ENCODE results near the gene CSNK1G2.

Gene CSNK1G2

GRCh38 chr19:1984357-1984756 lies 43.4 kb downstream of the CSNK1G2 start (continued):
- TF ChIP-seq ESRRG (CRISPR knock-in tag; IDR thresholded peaks at IDR 0.05): no peak

DNA sequence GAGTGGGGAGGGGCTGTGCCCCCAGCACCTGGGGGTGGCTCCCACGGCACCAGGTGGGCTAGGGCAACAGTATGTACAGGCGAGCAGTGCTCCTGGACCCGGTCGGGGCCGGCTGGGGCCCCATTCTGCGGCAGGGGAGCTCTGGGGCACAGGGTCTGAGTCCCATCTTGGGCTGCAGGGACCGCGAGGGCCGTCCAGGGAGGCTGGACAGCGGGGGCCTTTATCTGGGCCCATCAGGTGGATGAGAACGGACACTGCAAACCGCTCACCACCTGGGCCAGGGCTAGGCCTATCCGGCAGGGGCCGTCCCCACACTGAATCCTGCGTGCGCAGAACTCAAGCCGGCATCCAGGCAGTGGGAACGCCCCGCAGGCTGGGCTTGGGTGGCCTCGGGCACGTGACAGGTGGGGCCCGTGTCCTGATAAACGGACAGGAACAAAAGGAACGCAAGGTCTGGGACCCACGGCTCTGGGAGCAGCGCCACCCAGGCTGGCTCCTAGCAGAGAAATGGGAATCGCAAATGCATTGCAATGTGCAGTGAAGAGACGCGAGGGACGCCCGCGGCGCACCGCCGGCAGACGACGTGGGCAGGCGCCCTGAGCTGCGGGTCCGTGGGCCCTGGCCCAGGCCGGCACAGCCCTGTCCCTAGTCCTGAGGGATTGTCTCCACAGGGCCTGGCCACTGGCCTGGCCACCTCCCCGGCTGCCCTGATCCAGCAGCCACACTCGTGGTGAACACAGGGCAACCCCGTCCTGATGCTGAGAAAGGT lies 44.8 kb downstream of the CSNK1G2 start:
- peak; percentile 5; the same call in 2 of the 3 replicates for ATAC-seq

DNA sequence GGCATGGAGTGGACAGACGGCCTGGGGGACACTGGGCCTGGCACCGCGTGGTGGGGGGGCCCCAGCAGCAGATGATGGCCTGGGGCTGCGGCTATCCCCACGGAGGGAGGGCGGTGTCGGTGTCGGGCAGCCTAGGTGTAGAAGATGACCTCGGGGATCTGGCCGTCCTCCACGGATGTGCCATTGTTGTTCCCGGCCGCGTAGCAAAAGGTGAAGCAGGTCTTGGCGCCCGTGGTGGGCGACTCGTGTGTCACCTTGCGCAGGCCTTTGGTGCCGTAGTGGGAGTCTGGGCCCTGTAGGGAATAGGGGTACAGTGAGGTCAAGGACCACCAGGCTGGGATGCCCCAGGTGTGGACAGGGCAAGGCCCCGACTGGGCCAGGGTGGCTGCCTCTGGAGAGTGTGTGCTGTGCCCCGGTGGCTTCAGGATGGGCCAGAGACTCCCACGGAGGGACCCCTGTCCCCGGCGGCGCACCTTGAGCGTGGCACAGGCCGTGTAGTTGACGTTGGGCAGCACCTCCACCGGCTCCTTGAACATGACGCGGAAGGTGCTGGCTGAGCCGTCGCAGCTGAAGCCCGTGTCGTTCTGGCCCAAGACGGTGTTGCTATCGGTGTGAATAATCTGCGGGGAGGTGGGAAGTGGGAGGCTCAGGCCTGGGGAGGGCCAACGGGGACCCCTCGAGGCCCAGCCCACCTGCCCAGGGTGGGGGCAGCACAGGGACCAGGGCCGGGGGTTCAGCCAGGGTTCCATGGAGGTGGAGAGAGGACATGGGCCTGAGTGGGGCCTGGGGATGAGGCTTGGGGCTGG lies 45.6 kb downstream of the CSNK1G2 start:
- TF ChIP-seq BACH2 (CRISPR knock-in tag; IDR thresholded peaks at IDR 0.05; ENCODE audit: borderline replicate concordance): no peak
- no peak for TF ChIP-seq ZC3H10 (CRISPR knock-in tag; IDR thresholded peaks at IDR 0.05)
- no peak for TF ChIP-seq ZFP3 (CRISPR knock-in tag; IDR thresholded peaks at IDR 0.05)
- no peak for TF ChIP-seq OSR1 (CRISPR knock-in tag; IDR thresholded peaks at IDR 0.05)
- TF ChIP-seq SNAI2 (CRISPR knock-in tag; IDR thresholded peaks at IDR 0.05): no peak
- TF ChIP-seq, protein P1, sequence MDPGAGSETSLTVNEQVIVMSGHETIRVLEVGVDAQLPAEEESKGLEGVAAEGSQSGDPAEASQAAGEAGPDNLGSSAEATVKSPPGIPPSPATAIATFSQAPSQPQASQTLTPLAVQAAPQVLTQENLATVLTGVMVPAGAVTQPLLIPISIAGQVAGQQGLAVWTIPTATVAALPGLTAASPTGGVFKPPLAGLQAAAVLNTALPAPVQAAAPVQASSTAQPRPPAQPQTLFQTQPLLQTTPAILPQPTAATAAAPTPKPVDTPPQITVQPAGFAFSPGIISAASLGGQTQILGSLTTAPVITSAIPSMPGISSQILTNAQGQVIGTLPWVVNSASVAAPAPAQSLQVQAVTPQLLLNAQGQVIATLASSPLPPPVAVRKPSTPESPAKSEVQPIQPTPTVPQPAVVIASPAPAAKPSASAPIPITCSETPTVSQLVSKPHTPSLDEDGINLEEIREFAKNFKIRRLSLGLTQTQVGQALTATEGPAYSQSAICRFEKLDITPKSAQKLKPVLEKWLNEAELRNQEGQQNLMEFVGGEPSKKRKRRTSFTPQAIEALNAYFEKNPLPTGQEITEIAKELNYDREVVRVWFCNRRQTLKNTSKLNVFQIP (CRISPR knock-in tag; IDR thresholded peaks at IDR 0.05; ENCODE audit: borderline replicate concordance, low read depth): no peak
- no peak for TF ChIP-seq PATZ1 (CRISPR knock-in tag; IDR thresholded peaks at IDR 0.05; ENCODE audit: borderline replicate concordance)
- no peak for TF ChIP-seq ZFP30 (CRISPR knock-in tag; IDR thresholded peaks at IDR 0.05)
- peak; percentile 7; the same call in 2 of the 3 replicates for ATAC-seq

More for the DNA sequence above, 44.8 kb downstream of the CSNK1G2 start:
- TF ChIP-seq TCF4 (CRISPR knock-in tag; IDR thresholded peaks at IDR 0.05; ENCODE audit: borderline replicate concordance) (no peak), ZNF8 (CRISPR knock-in tag; IDR thresholded peaks at IDR 0.05) (no peak), PATZ1 (CRISPR knock-in tag; IDR thresholded peaks at IDR 0.05; ENCODE audit: borderline replicate concordance) (no peak), ESRRG (CRISPR knock-in tag; IDR thresholded peaks at IDR 0.05) (no peak), RARB (CRISPR knock-in tag; IDR thresholded peaks at IDR 0.05) (no peak), ARNTL (CRISPR knock-in tag; IDR thresholded peaks at IDR 0.05; ENCODE audit: borderline replicate concordance, low read depth) (no peak), OSR1 (CRISPR knock-in tag; IDR thresholded peaks at IDR 0.05) (no peak), ISL1 (CRISPR knock-in tag; IDR thresholded peaks at IDR 0.05) (no peak), TOX (CRISPR knock-in tag; IDR thresholded peaks at IDR 0.05; ENCODE audit: borderline replicate concordance) (no peak), PPARA (CRISPR knock-in tag; IDR thresholded peaks at IDR 0.05; ENCODE audit: borderline replicate concordance) (no peak), ZNF565 (CRISPR knock-in tag; conservative IDR thresholded peaks at IDR 0.05; ENCODE audit: low read depth) (no peak), ZC3H10 (CRISPR knock-in tag; IDR thresholded peaks at IDR 0.05) (no peak)
- TF ChIP-seq, protein P1 (CRISPR knock-in tag; IDR thresholded peaks at IDR 0.05; ENCODE audit: borderline replicate concordance, low read depth): no peak

Measured in SK-N-SH treated with all-trans-retinoic acid at 6 μM for 48 hours (cell line).